Dermis blood vessel endothelial cell (primary cell): Measurements from ENCODE around the gene PTPRG. TPM values are rescaled to one million over a fixed set of nuclear protein-coding genes. Genes with fewer than 3 reads are reported as not detected.

ENCODE experiments used
- DNase-seq: peaks from one replicate; pipeline ENCODE4 v3.0.0; 2010
- total RNA-seq: library from RNA; depleted of rRNA; stranded (reverse); fragments of >200 nt; gene quantifications from 2 replicates; pipeline ENCODE4 v1.2.3, GENCODE V29; 2014

PTPRG gene
- total RNA-seq, 1 donor from 2014 or later: 26.0 TPM

- no peak for DNase-seq
Measured at GRCh38 chr3:62318365-62318751, 757.0 kb downstream of the PTPRG start.

GRCh38 chr3:62318752-62319569 lies 757.6 kb downstream of the PTPRG start:
- peak; percentile 81 for DNase-seq

- DNase-seq: no peak
Measured at GRCh38 chr3:62319570-62320243, 758.3 kb downstream of the PTPRG start.

- DNase-seq: no peak
Measured at GRCh38 chr3:62323241-62323640, 761.9 kb downstream of the PTPRG start.

GRCh38 chr3:62325896-62326295 lies 764.5 kb downstream of the PTPRG start:
- no peak for DNase-seq

GRCh38 chr3:62329971-62330370 lies 768.6 kb downstream of the PTPRG start:
- no peak for DNase-seq

GRCh38 chr3:62332017-62332416 lies 770.6 kb downstream of the PTPRG start:
- DNase-seq: no peak

- peak; percentile 45 for DNase-seq
Measured at GRCh38 chr3:62332835-62333244, 771.5 kb downstream of the PTPRG start.

GRCh38 chr3:62335196-62335595 lies 773.8 kb downstream of the PTPRG start:
- DNase-seq: no peak

GRCh38 chr3:62343755-62344154 lies 782.4 kb downstream of the PTPRG start:
- DNase-seq: no peak
